Kidney (tissue), 14 donors: ENCODE results near the gene MYO9A. TPM values are rescaled to one million over a fixed set of nuclear protein-coding genes. Genes with fewer than 3 reads are reported as not detected.

Experiments
- DNase-seq, 5 donors: peaks; one replicate each; pipeline ENCODE4 v3.0.0-alpha.2; 2013 to 2020
- FAIRE-seq: peaks from 2 replicates; lab custom pipeline; 2012; peaks lifted over from hg19 to GRCh38; lab: Jason Lieb, UNC
- H3K27ac ChIP-seq, 2 donors: one replicate each; pipeline ENCODE4 v1.7.0; 2013; ENCODE audit warnings: low read depth in 2 of 2, low read length in 2 of 2, inconsistent platforms in 1 of 2
- H3K27me3 ChIP-seq: one replicate; pipeline ENCODE4 v1.7.1; 2013; ENCODE audit warnings: low read length, inconsistent platforms; ENCODE audit not compliant: control insufficient read depth, insufficient read depth
- H3K36me3 ChIP-seq, 3 donors: one replicate each; pipeline versions ENCODE4 v1.7.0 to v1.7.1; 2013; ENCODE audit warnings: low read length in 3 of 3, control low read depth in 1 of 3, inconsistent platforms in 1 of 3; ENCODE audit not compliant: insufficient read depth in 3 of 3, control insufficient read depth in 2 of 3
- H3K4me1 ChIP-seq, 3 donors: one replicate each; pipeline versions ENCODE4 v1.7.0 to v1.7.1; 2013; ENCODE audit warnings: low read length in 3 of 3, inconsistent platforms in 1 of 3, low read depth in 1 of 3; ENCODE audit not compliant: control insufficient read depth in 2 of 3, insufficient read depth in 2 of 3
- H3K4me3 ChIP-seq, 3 donors: one replicate each; pipeline versions ENCODE4 v1.7.0 to v1.8.1; 2013; ENCODE audit warnings: low read length in 3 of 3, control low read depth in 1 of 3, inconsistent platforms in 1 of 3
- H3K9ac ChIP-seq, 3 donors: one replicate each; pipeline versions ENCODE4 v1.7.0 to v1.7.1; 2013; ENCODE audit warnings: low read length in 3 of 3, control low read depth in 1 of 3, inconsistent platforms in 1 of 3
- H3K9me3 ChIP-seq, 3 donors: one replicate each; pipeline versions ENCODE4 v1.7.0 to v1.7.1; 2013; ENCODE audit warnings: low read length in 3 of 3, control low read depth in 1 of 3, inconsistent platforms in 1 of 3; ENCODE audit not compliant: control insufficient read depth in 2 of 3, insufficient read depth in 1 of 3
- CTCF ChIP-seq: IDR thresholded peaks from 3 replicates; pipeline ENCODE4 v1.5.1; 2012; ENCODE audit warnings: mild to moderate bottlenecking, moderate library complexity, borderline replicate concordance; ENCODE audit not compliant: insufficient read depth; ENCODE audit errors: extremely low read depth
- intact Hi-C: fragments of 100-400 bp; cut with DNase I; formaldehyde crosslinking; loops from one replicate; pipeline ENCODE4 v1.11.1; 2022
- polyA plus RNA-seq: library from polyadenylated mRNA; stranded (reverse); fragments of 350-450 nt; fragmentation: Illumina TruSeq; extraction: RNeasy Lipid Tissue Mini Kit (QIAGEN cat#74804); gene quantifications from one replicate; pipeline ENCODE4 v1.2.3, GENCODE V29; 2014; ENCODE audit warnings: low read depth, low replicate concordance; ENCODE audit not compliant: insufficient read depth
- total RNA-seq: library from RNA; stranded (reverse); fragmentation: NEBNext Ultra II Directional; extraction: Animal tissue kit (Norgen Biotek cat#: 25700); gene quantifications from one replicate; pipeline ENCODE4 v1.2.1, GENCODE V29; 2021
- donor health status: control.
- donor health status: control.
- donor health status: control.
- donor health status: control.
- donor health status: control.
- donor health status: DM: yes; HTN: yes; CAD: no.
- donor health status: Normal renal cell carcinoma (clear cell type).

The MYO9A gene
- total and polyA plus RNA-seq, 2 donors from 2014 or later, result 5.5 to 132 TPM

- DNase-seq (no peak), FAIRE-seq (no peak)
- Histone ChIP-seq H3K27ac (no peak overlapping the region), H3K4me1 (peaks cover 0 to 14% (median 8%) of the 10 kb centered on the region in 3 donors), H3K4me3 (no peak overlapping the region), H3K36me3 (no peaks in the 10 kb centered on the region), H3K27me3 (no peaks in the 10 kb centered on the region), H3K9ac (no peak overlapping the region), H3K9me3 (no peaks in the 10 kb centered on the region)
- TF ChIP-seq CTCF, result no peak
- intact Hi-C loops, result no loop called here
Measured at GRCh38 chr15:71809346-71809745, 308.6 kb downstream of the MYO9A start.

- DNase-seq (no peak), FAIRE-seq (no peak)
- Histone ChIP-seq H3K4me3 (no peak overlapping the region), H3K27ac (no peak overlapping the region), H3K9me3 (no peaks in the 10 kb centered on the region), H3K27me3 (no peaks in the 10 kb centered on the region), H3K36me3 (no peaks in the 10 kb centered on the region), H3K4me1 (peaks cover 0 to 14% (median 8%) of the 10 kb centered on the region in 3 donors), H3K9ac (no peak overlapping the region)
- intact Hi-C loops, result no loop called here
- TF ChIP-seq CTCF, result no peak
Measured at GRCh38 chr15:71808311-71809020, 309.5 kb downstream of the MYO9A start.

- Histone ChIP-seq H3K27ac (no peak overlapping the region), H3K4me1 (peaks cover 0 to 14% (median 8%) of the 10 kb centered on the region in 3 donors), H3K4me3 (no peak overlapping the region), H3K9me3 (no peaks in the 10 kb centered on the region), H3K9ac (no peak overlapping the region), H3K36me3 (no peaks in the 10 kb centered on the region), H3K27me3 (no peaks in the 10 kb centered on the region)
- DNase-seq (no peak), FAIRE-seq (no peak)
- TF ChIP-seq CTCF, result no peak
- intact Hi-C loops, result no loop called here
Measured at GRCh38 chr15:71807691-71808091, 310.3 kb downstream of the MYO9A start.
